Lower leg skin (tissue), 3 donors: ENCODE results near the gene ADD1.

Experiments
- POLR2A ChIP-seq, 2 donors: fragments of 450-650 bp; IDR thresholded peaks; one replicate each; pipeline ENCODE4 v1.6.1; 2016 to 2017; ENCODE audit warnings: antibody characterized with exemption in 2 of 2, mild to moderate bottlenecking in 1 of 2, moderate library complexity in 1 of 2
- TF ChIP-seq, protein P1 (sequence below), 3 donors: fragments of 450-650 bp; IDR thresholded peaks; one replicate each; pipeline ENCODE4 v1.5.1; 2016; ENCODE audit warnings: antibody characterized with exemption in 3 of 3, mild to moderate bottlenecking in 3 of 3, moderate library complexity in 2 of 3

DNA sequence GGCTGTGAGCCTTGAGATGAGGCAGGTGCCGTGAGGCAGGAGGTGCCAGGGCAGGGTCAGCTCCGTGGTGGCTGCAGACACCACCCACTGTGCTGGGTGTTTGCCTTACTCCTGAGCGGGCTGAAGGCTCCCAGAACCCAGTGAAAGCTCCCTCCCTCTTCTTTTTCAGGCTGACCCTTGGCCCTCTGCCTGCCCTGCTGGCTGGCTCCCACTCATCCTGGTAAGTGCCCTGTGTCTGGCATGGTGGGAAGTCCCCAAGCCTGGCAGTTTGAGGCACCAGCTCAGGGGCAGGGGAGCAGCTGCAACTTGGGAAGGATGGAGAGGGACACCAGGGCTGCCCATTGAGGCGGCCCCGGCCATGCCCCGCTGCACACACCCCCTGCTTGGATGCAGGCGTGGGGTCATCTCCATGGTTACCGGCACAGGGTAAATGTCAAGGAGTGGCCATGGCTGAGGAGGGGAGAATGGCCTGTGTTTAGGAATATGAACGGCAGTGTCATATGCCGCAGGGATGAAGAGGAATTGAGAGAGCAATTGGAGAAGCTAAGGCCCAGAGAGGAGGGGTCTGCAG, 33.9 kb upstream of the ADD1 start:
- TF ChIP-seq, protein P1, sequence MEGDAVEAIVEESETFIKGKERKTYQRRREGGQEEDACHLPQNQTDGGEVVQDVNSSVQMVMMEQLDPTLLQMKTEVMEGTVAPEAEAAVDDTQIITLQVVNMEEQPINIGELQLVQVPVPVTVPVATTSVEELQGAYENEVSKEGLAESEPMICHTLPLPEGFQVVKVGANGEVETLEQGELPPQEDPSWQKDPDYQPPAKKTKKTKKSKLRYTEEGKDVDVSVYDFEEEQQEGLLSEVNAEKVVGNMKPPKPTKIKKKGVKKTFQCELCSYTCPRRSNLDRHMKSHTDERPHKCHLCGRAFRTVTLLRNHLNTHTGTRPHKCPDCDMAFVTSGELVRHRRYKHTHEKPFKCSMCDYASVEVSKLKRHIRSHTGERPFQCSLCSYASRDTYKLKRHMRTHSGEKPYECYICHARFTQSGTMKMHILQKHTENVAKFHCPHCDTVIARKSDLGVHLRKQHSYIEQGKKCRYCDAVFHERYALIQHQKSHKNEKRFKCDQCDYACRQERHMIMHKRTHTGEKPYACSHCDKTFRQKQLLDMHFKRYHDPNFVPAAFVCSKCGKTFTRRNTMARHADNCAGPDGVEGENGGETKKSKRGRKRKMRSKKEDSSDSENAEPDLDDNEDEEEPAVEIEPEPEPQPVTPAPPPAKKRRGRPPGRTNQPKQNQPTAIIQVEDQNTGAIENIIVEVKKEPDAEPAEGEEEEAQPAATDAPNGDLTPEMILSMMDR (IDR thresholded peaks at IDR 0.05): no peak
- no peak for TF ChIP-seq POLR2A (IDR thresholded peaks at IDR 0.05)
